HG02623 (cell line): ENCODE results near the gene PPP2R2D.
A peak's percentile ranks its signal among the peaks of the same experiment; 100 is the strongest.

Source experiments
- ATAC-seq: cut with Tn5 transposase; IDR thresholded peaks from one replicate; pipeline ENCODE4 v1.9.1; 2021; ENCODE audit warnings: moderate library complexity; ENCODE audit not compliant: unreplicated experiment

PPP2R2D gene

GRCh38 chr10:131900350-131901152 lies at the start of gene PPP2R2D:
PPP2R2D (plus strand) TSS chr10:131901008; CDS start chr10:131901149, 141 bp downstream.
- ATAC-seq, result peak; percentile 84

DNA sequence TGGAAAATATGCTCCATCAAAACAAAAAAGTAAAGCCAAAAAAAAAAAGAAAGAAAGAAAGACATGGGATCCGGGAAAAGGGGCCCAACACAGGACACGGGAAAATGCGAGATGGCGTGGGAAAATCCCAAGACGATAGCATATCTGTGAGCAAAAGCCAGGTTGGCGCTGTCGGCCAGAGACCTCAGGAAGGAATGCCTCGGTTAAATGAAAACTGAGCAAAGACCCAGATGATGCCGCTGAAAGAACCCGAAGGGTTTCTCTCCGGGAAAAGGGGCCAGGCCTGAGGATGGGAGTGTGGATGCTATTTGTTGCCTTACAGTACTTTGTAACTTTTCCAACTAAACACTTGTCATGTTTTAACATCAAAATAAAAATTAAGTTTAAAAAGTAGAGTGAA lies 49.5 kb upstream of the PPP2R2D start:
- no peak for ATAC-seq

DNA sequence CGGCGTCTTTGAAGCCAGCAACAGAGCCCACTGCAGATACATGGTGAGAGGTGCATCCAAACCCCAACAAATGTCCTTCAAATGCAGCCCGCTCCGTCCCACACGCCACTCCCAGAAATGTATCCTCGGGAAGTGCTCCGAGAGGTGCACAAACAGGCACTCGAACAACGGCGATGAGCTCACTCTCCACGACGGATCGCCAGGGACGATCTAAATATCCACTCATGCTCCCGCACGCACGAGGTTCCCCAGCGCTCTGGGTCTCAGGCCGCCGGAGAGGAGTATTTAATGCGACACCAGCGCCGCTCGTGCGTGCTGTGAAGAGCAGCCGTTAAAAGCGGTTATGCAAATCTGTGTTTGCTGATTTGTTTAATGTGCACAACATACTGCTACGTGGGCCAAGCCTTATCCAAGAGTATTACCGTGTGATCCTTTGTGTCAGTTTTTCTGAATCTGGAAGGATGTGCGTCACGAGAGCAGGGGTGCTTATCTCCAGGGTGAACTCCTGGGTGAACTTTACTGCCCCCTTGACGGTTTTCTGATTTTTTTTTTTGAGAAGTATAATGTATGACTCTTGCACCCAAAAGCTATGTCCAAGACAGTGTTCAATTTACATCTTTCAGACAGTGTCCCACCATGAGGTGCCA lies 48.5 kb upstream of the PPP2R2D start:
- no peak for ATAC-seq

DNA sequence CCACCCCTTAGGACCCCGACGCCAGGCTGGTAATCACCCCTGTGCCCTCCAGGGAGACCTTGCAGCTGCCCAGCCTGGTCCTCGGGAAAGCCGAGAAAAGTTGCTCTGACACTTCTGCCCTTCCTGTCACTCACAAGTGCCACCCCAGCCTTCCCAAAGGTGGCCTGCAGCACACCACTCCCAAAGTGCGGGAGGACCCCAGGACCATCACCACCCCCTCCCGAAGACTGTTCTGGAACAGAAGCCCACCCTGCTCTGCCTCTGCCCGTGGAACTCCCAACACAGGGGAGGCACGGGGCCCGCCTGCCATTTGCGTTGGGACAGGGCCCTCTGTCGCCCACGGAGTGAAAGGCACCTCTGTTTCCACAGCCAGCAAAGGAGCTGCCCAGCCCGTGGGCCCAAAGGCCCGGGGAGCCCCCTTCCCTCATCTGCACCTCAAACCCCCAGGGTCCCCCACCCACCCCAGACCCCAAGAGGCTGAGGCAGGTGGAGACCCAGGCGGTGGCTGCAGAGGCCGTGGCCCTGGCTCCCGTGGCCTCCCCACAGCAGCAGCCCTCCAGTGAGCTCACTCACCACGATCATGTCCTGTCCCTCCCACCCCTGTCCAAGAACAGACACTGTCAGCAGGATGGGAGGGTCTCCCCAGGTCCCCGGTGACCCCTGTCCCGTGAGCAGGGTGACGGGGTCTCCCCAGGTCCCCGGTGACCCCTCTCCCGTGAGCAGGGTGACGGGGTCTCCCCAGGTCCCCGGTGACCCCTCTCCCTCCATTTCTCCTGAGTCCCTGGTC lies 47.8 kb upstream of the PPP2R2D start:
- ATAC-seq, result no peak

- ATAC-seq, result no peak
Measured at GRCh38 chr10:131853610-131853964, 47.2 kb upstream of the PPP2R2D start.

GRCh38 chr10:131854579-131855335 lies 46.1 kb upstream of the PPP2R2D start:
- ATAC-seq, result no peak

- no peak for ATAC-seq
Measured at GRCh38 chr10:131855461-131856401, 45.1 kb upstream of the PPP2R2D start.

- ATAC-seq, result no peak
Measured at GRCh38 chr10:131856441-131857094, 44.2 kb upstream of the PPP2R2D start.

DNA sequence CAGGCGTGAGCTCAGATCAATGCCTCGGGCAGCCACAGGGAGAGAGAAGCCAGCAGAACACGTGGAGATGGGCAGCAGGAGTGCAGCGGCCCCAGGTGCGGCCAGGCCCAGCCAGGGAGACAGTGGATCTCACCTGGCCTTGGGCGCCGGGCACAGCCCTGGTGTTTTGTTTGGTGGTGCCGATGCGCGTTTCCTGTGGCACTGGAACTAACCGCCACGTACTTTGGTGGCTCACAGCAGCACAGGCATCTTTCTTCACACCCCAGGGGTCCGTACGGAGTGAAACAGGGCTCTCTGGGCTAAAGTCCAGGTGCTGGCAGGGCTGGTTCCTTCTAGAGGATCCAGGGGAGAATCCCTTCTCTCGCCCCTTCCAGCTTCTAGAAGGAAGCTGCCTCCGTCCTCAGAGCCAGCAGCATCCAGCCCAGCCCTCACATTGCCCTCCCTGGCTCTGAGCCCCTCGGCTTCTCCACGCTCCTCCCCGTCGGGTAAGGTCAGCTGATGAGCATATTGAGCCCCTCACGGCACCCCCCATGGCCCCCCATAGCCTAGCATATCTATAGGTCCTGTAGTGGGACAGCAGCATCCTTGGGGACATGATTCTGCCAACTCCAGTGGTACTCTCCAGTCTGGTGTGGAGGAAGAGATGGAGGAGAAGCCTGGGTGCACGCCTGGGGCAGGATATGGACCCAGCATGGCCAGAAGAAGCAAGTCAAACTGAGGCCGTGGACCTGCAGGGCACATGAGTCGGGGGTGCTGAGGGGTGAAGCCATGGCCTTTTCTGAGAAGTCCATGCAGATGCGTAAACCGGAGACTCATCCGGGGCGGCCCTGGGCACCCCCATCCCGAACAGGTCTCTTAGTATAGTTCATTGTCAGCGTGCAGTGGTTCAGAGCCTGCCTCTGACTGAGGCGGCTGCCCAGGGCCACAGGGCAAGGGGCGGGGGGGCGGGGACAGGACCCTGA lies 43.4 kb upstream of the PPP2R2D start:
- no peak for ATAC-seq

GRCh38 chr10:131858118-131858515 lies 42.7 kb upstream of the PPP2R2D start:
- ATAC-seq, result no peak

DNA sequence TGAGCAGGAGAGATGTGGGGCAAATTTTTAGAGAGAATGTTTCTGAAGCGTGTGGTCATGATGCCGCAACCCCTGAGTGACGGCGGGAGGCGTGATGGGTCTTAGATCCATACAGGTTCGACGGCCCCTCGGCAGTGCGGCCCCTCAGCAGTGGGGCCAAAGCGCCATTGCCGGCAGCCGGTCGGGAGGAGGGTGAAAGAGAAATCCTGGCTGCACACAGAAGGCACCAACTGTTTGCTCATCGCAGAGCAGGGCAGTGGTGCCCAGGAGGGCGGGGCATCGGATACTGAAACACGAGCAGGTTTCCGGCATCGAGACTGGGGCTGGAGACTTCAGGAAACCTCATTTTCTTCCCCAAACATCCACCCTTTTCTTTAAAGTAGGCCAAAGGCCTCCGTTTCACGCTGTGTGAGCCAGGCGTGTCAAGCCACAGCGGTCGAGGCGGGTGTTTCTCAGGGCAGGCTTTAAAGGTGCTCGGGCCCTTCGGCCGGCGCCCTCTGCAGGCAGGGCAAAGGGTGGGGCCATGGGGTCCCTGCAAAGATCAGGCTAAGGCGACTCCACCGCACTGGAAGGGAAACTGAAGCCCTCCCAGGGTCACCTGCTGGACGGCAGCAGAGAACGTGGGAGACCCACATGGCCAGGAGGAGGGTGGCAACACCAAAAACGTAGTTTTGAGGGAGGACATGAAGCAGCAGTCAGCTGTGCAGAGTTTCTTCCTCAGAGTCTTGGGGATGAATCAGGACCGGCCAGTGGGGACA lies 42.0 kb upstream of the PPP2R2D start:
- ATAC-seq, result no peak

- ATAC-seq, result no peak
Measured at GRCh38 chr10:131859341-131860020, 41.3 kb upstream of the PPP2R2D start.

- no peak for ATAC-seq
Measured at GRCh38 chr10:131860311-131860710, 40.5 kb upstream of the PPP2R2D start.

DNA sequence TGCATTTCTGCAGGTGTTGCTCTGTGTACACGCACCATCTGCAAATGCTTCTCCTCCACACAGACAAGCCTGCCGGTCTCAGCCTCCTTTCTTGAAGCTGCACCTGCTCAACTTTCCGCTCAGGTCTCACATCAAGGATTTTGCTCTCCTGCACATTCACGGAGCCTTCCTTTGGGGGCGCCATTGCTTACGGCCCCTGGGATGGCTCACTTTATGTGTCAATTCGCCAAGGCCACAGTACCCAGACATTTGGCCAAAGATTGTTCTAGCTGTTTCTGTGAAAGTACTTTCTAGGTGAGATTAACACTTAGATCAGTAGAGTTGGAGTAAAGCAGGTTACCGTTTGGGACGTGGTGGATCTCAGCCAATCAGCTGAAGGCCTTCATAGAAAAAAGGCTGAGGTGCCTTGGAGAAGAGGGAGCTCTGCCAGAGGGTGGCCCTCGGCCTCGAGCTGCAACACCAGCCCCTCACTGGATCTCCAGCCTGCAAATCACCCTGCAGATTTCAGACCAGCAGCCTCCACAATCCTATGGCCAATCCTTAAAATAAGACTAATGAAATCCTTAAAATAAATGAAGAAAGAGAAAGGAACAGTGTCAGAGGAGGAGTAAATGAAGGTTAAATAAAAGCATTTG lies 39.9 kb upstream of the PPP2R2D start:
- ATAC-seq, result no peak

- ATAC-seq, result no peak
Measured at GRCh38 chr10:131862548-131862947, 38.3 kb upstream of the PPP2R2D start.

GRCh38 chr10:131865223-131865917 lies 35.4 kb upstream of the PPP2R2D start:
- ATAC-seq, result no peak
